Measurements from ENCODE around the gene ARF3.

GRCh38 chr12:48961801-48962200 is 4.5 kb upstream of the ARF3 start:
- TF ChIP-seq, protein P1, sequence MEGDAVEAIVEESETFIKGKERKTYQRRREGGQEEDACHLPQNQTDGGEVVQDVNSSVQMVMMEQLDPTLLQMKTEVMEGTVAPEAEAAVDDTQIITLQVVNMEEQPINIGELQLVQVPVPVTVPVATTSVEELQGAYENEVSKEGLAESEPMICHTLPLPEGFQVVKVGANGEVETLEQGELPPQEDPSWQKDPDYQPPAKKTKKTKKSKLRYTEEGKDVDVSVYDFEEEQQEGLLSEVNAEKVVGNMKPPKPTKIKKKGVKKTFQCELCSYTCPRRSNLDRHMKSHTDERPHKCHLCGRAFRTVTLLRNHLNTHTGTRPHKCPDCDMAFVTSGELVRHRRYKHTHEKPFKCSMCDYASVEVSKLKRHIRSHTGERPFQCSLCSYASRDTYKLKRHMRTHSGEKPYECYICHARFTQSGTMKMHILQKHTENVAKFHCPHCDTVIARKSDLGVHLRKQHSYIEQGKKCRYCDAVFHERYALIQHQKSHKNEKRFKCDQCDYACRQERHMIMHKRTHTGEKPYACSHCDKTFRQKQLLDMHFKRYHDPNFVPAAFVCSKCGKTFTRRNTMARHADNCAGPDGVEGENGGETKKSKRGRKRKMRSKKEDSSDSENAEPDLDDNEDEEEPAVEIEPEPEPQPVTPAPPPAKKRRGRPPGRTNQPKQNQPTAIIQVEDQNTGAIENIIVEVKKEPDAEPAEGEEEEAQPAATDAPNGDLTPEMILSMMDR (IDR thresholded peaks at IDR 0.05): no peak
- no peak for TF ChIP-seq EZH2 (IDR thresholded peaks at IDR 0.05; ENCODE audit: borderline replicate concordance, insufficient read depth, low read depth, low read length, poor library complexity, severe bottlenecking)
